Activated naive CD4-positive, alpha-beta T cell treated with anti-CD3 and anti-CD28 coated beads, Interleukin-2, amount 50 U/mL, for 16 hours (primary cell): ENCODE results near the gene AIF1.
"Not testable (repeated sequence)": the region's sequence is repeated elsewhere in the genome, so short reads cannot be mapped to it uniquely, and the experiment has no call there.

ENCODE experiments used
- DNase-seq: peaks from one replicate; pipeline ENCODE4 v3.0.0-alpha.2; 2020

AIF1 gene

DNA sequence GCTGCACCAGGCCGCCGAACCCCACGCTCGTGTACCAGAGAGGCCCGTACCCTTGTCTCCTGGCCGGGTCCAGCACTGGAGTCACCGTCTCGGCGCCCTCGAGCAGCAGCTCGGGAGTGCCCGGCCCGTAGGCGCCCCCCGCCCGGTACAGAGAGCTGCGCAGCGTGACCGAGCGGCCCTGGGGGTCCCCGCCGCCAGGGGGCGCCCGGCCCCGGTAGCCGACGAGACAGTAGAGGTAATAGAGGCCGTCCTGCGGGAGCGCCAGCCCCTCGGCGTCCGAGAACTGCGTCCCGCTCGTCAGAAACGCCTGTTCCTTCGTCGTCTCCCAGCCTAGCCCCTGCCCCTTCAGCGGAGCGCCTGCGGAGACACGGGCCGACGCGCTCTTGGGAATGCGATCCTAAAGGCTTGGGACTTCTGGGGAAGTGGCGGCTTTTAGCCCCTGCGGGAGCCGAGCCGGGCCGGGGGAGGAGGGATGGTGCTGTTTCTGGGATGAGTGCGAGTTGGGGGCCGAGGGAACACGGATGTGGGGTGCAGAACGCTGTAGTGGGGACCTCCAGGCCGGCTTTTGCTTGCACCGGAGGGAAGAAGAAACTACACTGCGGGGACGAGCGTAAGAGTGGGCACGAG lies 34.1 kb upstream of the AIF1 start:
- peak; percentile 90 for DNase-seq

- DNase-seq, result no peak
Observed at GRCh38 chr6:31581434-31582229, 33.4 kb upstream of the AIF1 start.

DNA sequence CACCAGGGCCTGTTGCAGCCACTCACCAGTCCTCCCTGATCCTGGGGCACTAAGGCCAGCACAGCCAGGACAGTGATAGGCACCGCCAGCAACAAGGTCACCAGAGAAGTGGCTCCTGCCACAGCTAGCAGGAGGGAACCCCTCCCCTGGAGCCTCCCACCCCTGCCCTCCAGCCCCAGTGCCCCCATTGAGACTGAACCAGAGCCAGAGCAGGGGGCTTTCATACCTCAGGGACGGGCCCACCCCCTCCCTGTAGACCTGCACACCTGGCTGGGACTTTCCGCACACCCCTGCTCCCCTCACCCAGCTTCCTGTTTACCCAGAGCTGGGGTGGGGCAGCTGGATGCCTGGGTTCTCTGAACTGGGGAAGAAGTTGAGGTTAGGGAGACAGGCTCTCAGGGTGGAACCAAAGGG lies 32.8 kb upstream of the AIF1 start, which contains the start of gene LTB:
Gene LTB (minus strand): TSS at position 195 of the 414 bp plus-strand sequence. CDS start 7 bp downstream, at position 188.
- peak; percentile 45 for DNase-seq

DNA sequence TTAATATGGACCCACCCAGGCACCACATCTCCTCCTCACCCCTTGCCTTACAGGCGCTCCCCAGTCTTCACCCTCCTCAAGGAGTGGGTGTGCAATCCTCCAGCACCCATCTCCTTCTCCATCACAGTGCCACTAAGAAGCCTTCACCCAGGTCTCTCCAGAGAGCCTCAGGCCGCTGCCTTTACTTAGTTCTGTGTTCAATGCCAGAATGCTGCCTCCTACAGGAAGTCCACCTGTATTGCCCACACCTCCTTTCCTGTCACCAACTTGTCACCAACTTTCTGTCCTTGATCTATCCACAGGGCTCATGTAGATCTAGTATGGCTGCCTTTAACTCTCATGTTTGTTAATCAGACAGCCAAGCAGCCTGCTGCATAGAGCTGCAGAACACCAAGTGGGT lies 29.5 kb upstream of the AIF1 start:
- no peak for DNase-seq

GRCh38 chr6:31586008-31586407 lies 29.0 kb upstream of the AIF1 start, which contains the start of gene LST1:
TSS of gene LST1 (plus strand) at chr6:31586277. CDS start at chr6:31587300, 1,023 bp downstream.
- no peak for DNase-seq

GRCh38 chr6:31586599-31587281 lies 28.3 kb upstream of the AIF1 start:
- DNase-seq, result no peak

- no peak for DNase-seq
Observed at GRCh38 chr6:31587791-31588777, 26.9 kb upstream of the AIF1 start.

DNA sequence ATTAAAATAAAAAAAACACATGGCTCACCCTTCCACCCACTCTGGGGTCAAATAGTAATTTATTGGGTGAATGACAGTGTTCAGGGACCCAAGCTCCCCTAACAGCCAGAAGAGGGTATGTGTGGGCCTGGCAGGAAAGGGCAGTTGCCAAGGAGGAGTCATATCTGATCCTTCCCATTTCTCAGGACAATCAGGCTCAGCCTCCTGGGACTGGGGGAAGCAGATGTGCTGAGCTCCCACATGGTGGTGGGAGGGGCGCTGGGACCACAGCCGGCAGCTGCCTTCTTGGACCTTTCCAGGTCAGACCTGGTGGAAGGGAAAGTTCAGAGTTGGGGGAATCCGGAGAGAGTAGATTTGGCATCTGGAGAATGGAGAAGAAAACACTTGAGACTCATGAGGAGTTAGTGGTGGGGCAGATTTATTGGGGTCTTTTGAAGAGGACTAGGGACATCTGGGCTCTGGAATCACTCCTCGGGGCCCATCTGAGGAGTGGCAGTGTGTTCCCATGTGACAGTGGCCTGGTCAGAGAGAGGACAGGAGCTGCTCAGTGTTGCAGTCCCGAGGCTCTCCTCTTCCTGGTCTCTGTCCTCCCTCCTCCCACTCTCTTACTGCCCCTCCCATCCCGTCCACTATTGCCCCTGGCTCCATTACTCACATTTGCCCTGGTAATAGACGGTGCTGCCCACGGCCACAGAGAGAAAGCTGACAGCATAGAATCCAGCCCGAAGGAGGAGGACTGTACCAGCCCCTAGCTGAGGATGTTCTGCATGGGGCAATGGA lies 26.0 kb upstream of the AIF1 start:
- no peak for DNase-seq

DNA sequence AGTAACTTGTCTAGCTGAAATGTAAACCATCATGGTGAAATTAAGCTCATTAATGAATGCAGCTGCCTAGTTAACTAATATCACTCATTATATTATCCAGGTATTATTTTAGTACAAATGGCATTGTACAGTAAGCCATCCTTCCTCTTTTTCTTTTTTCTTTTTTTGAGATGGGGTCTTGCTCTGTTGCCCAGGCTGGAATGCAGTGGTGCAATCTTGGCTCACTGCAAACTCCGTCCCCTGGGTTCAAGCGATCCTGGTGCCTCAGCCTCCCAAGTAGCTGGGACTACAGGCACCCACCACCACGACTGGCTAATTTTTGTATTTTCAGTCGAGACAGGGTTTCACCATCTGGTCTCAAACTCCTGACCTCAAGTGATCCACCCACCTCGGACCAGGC lies 24.3 kb upstream of the AIF1 start:
- not testable (repeated sequence) for DNase-seq

GRCh38 chr6:31592396-31592771 lies 22.6 kb upstream of the AIF1 start:
- DNase-seq, result no peak

DNA sequence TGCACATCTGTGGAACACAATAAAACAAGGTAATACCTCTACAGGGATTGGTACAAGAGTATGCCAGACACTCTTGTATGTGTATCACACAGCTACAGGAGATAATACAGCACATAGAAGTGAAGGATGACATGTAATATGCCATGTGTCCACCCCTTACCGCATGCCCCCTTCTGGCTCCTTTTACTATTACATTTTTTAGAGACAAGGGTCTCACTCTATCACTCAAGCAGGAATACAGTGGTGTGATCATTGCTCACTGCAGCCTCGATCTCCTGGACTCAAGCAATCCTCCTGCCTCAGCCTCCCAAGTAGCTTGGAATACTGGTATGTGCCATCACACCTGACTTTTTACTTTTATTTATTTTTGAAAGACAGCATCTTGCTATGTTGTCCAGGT lies 18.0 kb upstream of the AIF1 start:
- DNase-seq, result peak; percentile 38

DNA sequence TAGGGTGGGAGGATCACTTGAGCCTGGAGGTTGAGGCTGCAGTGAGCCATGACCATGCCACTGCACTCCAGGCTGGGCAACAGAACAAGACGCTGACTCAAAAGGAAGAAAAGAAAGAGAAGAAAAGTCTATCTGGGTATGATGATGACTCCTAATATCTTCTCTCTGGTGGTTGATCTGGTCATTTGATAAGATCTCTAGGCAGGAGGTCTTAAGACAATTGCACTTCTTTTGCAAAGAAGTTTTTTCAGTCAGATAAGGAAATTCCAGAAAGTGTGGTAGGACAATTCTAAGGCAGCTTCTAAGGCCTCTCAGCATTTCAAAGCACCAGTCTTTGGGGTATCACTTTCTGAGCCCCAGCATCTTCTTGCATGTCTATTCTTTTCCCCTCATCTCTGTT lies 7.7 kb upstream of the AIF1 start:
- DNase-seq, result no peak

- DNase-seq, result no peak
Observed at GRCh38 chr6:31609519-31610406, 5.3 kb upstream of the AIF1 start.

DNA sequence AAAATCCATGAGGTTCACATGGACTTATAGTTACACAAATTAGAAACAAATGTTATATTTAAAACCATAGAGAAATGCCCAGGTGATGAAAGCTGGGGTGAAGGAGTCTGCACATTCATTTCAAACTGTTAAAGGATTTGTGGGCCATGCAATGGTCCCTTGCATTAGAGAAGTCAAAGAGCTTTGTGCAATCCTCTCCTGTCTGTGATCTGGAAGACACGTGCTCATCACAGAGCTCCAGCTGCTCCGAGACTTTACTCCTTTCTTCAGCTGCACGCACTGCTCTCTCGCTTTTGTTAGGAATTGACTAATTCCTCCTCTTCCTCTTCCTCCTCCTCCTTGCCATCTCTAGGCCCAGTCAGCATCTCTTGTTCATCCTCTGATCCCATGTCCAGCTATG lies 4.1 kb upstream of the AIF1 start:
- no peak for DNase-seq

GRCh38 chr6:31614075-31614619 lies 887 bp upstream of the AIF1 start:
- no peak for DNase-seq

DNA sequence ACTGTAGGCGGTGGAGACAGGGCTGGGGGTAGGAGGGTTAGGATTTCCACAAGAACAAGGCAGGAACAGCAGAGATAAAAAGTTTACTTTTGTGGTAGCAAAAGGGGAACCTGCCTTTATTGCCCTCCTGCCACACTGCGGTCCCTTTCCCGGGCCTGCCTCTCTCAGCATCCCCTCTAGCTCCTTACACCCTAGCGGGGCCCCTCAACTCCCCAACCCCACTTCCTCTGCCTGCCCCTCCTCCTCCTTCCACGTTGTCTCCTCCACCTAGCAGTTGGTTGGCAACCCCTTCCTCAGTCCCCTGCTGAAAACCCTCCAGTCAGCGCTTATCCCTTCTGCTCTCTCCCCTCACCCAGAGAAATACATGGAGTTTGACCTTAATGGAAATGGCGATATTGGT lies 714 bp downstream of the AIF1 start:
- DNase-seq, result peak; percentile 34

- DNase-seq, result no peak
Observed at GRCh38 chr6:31617010-31617409, 2.0 kb downstream of the AIF1 start.

- DNase-seq, result peak; percentile 97
Observed at GRCh38 chr6:31619805-31620585, 5.0 kb downstream of the AIF1 start.

DNA sequence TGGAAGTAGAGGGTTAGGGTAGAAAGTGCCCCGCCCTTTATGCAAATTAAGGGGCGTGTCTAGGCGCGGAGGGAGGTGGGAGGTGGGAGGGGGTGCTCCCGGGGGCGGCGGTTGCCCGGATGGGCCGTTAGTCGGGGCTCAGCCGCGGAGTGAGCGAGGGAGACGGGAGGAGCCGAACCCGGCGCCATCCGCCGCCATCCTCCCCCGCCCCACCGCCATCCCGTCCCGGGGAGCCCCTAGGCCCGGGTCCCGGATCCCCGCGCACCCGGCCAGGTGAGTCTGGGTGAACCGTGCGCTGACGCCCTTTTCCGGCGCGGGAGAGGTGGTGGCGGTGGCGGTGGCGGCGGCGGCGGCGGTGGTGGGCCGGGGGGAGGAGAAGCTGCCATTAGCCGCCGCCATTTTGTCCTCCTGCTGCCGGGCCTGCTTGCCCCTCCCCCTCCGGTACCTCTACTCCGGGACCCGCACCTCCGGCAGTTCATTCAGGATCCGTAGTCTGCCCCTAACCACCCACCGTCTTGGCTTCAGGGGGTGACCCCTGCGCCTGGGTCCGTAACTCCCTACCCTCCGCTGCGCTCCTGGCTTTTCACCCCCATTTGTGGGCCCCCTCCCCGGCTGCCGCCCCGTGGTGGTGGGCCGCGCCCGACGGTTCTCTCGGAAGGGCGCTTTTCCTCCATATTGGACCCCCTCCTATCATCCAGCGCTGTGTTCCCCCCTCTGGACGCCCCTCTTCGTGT lies 5.7 kb downstream of the AIF1 start, which contains the start of gene PRRC2A:
Gene PRRC2A (plus strand): TSS at position 130 of the 734 bp plus-strand sequence. CDS start 2,075 bp downstream, outside the sequence.
- peak; percentile 95 for DNase-seq
